OCI-LY3 (cell line): Measurements from ENCODE around the gene NPIPA5.

Source experiments
- EZH2phosphoT487 ChIP-seq: fragments of 200-600 bp; shearing (Covaris generic); IDR thresholded peaks from 2 replicates; pipeline ENCODE4 v1.6.1; 2018; ENCODE audit warnings: antibody characterized with exemption, mixed run types, low read depth
- TF ChIP-seq, protein P1 (sequence below): fragments of 200-600, 300-600 bp; sonication (generic); IDR thresholded peaks from 2 replicates; pipeline ENCODE4 v1.5.1; 2014; ENCODE audit warnings: antibody characterized with exemption, low read length, low read depth

DNA sequence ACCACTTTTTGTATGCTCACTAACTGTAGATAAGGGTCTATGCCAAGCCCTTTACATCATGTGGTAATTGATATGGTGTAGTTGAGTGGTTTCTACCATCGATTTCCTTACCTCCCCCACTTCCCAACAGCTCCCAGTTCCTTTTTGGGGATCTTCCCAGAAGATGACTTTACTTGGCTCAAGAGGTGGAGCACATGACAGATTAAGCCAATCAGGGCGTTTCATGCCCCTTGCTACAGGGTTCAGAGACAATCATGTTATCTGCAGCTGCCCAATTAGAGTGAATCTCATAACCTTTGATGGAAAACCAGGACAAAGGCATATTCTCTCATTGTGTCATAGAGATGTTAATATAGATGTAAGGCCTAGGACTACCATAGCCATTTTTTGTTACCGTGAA, 40.1 kb upstream of the NPIPA5 start:
- TF ChIP-seq, protein P1, sequence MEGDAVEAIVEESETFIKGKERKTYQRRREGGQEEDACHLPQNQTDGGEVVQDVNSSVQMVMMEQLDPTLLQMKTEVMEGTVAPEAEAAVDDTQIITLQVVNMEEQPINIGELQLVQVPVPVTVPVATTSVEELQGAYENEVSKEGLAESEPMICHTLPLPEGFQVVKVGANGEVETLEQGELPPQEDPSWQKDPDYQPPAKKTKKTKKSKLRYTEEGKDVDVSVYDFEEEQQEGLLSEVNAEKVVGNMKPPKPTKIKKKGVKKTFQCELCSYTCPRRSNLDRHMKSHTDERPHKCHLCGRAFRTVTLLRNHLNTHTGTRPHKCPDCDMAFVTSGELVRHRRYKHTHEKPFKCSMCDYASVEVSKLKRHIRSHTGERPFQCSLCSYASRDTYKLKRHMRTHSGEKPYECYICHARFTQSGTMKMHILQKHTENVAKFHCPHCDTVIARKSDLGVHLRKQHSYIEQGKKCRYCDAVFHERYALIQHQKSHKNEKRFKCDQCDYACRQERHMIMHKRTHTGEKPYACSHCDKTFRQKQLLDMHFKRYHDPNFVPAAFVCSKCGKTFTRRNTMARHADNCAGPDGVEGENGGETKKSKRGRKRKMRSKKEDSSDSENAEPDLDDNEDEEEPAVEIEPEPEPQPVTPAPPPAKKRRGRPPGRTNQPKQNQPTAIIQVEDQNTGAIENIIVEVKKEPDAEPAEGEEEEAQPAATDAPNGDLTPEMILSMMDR, result no peak
- no peak for TF ChIP-seq EZH2phosphoT487
